HG03066 (cell line): Measurements from ENCODE around the gene ARL6IP1.
"Not testable (repeated sequence)": the region's sequence is repeated elsewhere in the genome, so short reads cannot be mapped to it uniquely, and the experiment has no call there.

Experiments used
- ATAC-seq: cut with Tn5 transposase; IDR thresholded peaks from one replicate; pipeline ENCODE4 v1.9.1; 2021; ENCODE audit warnings: low read depth; ENCODE audit not compliant: unreplicated experiment

ARL6IP1 gene

DNA sequence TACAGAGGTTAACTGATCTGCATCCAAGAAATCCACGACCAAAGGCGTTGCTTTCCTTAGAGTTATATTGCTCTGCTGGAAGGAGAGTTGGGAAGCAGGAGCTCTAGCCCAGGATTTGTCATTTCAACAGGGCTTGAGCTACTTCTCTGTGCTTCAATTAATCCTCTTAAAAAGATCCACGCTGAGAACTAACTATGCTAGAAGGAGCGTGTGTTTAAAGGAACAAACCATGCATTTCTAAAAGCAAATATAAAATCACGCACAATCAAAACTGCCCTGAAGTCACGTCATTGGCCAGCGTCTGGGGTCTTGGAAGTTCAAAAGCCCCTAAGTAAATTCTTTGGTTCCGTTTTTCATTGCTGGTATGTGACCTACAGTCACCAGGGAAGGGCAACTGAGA lies 1.1 kb downstream of the ARL6IP1 start:
- no peak for ATAC-seq

- ATAC-seq = no peak
These were observed 1.8 kb downstream of the ARL6IP1 start for GRCh38 chr16:18799500-18799899.

DNA sequence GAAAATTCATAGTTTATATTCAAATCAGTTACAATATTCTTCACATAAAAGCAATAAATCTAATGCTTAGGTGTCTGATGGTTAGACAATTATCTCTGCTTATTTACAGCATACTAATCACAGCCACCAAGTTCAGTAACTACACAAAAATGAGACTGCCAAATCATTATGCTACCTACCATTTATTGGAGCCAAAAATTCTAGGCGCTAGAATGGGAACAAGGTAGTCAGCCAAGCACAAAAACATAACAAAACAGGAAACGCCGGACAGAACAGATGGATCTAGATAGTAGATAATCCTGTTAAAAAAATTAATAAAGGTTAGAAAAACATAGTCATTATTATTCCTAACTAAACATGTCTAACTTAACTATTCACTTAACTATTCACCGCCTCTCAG lies 3.6 kb downstream of the ARL6IP1 start:
- no peak for ATAC-seq

- no peak for ATAC-seq
These were observed 5.0 kb downstream of the ARL6IP1 start for GRCh38 chr16:18796377-18796776.

GRCh38 chr16:18792836-18793433 lies 8.4 kb downstream of the ARL6IP1 start:
- no peak for ATAC-seq

GRCh38 chr16:18789850-18790706 lies 11.3 kb downstream of the ARL6IP1 start, which contains the start of gene RPS15A:
RPS15A (minus strand) TSS chr16:18790334; CDS start chr16:18789113, 1,221 bp downstream.
- ATAC-seq = peak; percentile 86

DNA sequence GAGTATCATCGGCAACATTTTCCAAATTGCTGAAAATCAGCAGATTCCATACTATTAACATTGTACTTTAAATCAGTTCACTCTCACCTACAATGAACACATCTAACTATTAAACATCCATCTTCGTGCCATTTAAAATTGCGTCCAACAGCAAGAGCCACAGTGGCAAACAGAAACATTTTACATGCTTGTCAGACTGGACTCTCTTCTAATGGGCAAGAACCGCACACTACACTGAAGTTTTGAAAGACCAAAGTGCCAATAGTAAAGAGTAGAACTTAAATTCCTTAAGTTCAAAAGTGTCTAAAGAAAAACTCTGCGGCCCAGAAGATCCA lies 11.9 kb downstream of the ARL6IP1 start:
- ATAC-seq = no peak

DNA sequence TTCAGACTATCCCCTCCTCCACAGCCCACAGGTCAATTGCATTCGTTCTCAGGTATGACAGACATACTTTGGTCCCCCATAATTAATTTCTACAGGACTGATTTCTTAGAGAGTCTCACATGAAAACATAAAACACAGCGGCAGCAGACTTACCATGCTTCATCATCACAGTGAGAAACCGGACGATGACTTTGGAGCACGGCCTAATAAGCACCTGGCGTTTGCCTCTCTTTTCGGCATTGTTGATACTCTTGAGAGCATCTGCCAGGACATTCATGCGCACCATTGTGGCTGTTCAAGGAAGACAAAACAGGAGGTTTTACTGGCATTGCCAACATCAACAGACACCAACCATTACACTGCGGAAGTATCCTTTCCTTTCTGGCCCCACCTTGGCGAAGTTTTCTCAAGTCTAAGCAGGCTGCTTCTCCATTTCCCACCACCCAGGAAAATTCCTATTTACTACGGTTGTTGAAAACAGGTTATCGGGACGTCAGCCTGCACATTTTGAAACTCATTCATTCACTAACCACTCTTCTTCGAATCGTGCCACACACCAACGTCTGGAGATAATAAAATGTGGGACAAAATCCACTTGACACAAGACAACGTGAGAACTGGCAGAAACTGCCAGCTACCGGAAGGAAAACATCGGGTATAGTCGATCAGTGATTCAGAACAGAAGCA lies 12.4 kb downstream of the ARL6IP1 start:
- ATAC-seq = no peak

- ATAC-seq = no peak
These were observed 16.3 kb downstream of the ARL6IP1 start for GRCh38 chr16:18784917-18785623.

- ATAC-seq = no peak
These were observed 17.7 kb downstream of the ARL6IP1 start for GRCh38 chr16:18783430-18784341.

DNA sequence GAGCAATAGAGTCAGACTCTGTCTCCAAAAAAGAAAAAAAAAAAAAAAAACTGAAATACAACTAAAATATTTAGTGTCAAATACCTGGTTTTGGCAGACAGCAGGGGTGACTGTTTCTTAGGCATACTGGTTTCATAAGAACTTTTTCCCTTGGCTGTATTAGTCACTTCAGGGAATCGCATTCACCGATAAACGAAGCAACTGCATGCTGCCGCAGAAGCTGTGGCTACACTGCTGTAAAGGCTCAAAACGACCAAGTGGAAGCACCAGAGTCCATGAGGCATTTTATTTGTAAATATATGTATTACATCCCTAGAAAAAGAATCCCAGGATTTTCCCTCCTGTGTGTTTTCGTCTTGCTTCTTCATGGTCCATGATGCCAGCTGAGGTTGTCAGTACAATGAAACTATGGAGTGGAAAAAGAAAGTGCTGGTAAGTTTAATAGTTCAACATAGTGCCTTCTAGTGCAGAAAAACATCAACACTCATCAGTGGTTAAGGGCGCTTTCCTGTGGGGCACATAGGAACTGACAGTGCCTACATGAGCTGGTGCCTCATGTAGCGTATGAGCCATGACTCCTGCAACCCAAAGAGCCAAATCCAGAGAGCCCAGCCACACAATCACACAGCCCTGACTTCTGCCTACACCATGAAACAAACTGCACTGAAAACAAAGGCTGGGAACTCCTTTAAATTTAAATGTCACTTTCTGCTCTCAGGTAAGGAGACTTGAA lies 18.5 kb downstream of the ARL6IP1 start:
- ATAC-seq = no peak

DNA sequence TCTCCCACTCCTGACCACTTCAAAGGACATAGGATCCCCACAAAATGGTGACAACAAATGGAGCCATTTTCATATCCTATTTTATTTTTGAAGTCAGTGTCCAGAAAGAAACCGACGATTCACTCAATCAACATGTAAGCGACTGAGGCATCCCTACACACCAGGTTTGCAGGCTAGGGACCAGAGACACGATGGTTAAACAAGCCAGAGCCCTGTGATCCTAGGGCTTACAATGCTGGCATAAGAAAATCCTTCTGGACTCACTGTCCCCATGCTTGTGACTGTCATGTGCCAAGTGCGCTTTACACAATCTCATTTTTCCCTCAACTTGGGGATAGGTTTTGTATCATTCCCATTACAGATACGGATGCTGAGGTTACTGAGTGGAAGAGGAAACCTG lies 20.1 kb downstream of the ARL6IP1 start:
- not testable (repeated sequence) for ATAC-seq

DNA sequence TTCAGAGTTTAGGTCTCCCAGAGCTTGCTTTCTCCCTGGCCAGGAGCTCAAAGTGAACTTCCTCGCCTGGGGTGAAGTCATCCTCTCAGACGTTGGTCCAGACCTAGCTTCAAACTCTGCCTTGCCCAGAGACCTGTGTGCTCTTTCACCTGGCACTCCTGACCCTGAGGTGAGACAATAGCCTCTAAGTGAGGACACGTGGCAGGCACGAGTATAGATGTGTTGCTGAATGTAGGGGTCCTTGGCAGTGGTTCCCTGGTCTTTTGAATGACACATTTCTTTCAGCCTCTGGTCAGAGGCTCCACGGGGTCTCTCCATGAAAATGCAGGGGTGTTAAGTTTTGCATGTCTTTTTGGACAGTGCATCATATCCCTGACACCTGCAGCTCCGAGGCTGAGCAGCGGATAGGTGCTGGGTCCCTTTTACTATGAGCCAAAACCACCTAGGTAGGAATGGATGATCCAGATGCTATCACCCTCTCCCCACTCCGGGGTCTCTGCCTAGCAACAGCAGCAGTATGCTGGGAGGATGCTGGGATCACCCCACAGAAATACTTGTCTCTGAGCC lies 20.8 kb downstream of the ARL6IP1 start:
- not testable (repeated sequence) for ATAC-seq

DNA sequence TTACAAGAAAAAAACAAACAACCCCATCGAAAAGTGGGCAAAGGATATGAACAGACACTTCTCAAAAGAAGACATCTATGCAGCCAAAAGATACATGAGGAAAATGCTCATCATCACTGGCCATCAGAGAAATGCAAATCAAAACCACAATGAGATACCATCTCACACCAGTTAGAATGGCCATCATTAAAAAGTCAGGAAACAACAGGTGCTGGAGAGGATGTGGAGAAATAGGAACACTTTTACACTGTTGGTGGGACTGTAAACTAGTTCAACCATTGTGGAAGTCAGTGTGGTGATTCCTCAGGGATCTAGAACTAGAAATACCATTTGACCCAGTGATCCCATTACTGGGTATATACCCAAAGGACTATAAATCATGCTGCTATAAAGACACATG lies 23.7 kb downstream of the ARL6IP1 start:
- not testable (repeated sequence) for ATAC-seq

DNA sequence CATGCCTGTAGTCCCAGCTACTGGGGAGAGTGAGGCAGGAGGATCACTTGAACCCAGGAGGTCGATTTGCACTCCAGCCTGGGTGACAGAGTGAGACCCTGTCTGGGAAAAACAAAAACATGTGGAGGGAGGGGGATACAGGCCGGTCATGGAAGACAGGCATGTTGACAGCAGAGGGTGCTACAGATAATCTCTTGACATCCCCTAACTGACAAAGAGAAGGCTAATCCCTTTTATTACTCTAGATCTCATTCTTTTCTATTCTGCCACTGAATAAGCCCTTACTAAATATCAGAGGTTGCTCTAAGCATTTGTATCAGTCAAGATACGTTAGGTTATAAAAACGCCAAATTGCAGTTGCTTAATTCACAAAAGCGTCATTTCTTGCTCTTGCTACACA lies 25.0 kb downstream of the ARL6IP1 start:
- ATAC-seq = not testable (repeated sequence)

GRCh38 chr16:18774651-18775050 lies 26.7 kb downstream of the ARL6IP1 start:
- not testable (repeated sequence) for ATAC-seq

- not testable (repeated sequence) for ATAC-seq
These were observed 29.2 kb downstream of the ARL6IP1 start for GRCh38 chr16:18772171-18772570.

DNA sequence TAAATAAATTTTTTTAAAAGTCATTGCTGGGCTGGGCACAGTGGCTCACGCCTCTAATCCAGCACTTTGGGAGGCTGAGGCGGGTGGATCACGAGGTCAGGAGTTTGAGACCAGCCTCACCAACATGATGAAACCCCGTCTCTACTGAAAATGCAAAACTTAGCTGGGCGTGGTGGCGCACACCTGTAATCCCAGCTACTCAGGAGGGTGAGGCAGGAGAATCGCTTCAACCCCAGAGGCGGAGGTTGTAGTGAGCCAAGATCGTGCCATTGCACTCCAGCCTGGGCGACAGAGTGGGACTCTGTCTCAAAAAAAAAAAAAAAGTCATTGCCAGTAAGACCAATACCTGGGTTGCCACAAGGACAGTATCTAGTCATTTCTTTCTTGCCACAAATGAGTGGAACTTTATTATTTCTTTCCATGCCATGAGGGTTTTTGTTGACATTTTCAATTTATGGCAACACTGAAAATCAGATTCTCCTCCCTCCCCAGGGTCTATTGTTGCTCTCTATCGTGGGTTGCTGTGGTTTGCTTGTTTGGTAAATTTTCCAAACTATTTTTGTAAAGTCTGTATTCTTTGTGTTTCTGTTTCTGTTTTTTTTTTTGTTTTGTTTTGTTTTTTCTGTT lies 30.9 kb downstream of the ARL6IP1 start:
- ATAC-seq = not testable (repeated sequence)
